MM.1S (cell line): ENCODE measurements around the gene PRF1.

ENCODE experiments used
- EZH2 ChIP-seq: fragments of 300-600 bp; sonication (generic); optimal IDR thresholded peaks from 2 replicates; pipeline ENCODE3; 2017; ENCODE audit warnings: low read depth, mild to moderate bottlenecking, antibody characterized with exemption, low read length, mixed read lengths
- EZH2phosphoT487 ChIP-seq: fragments of 300-600 bp; sonication (generic); IDR thresholded peaks from 2 replicates; pipeline ENCODE4 v1.6.1; 2018; ENCODE audit warnings: antibody characterized with exemption, low read length
- TF ChIP-seq, protein P1 (sequence below): fragments of 300-600 bp; sonication (generic); IDR thresholded peaks from 2 replicates; pipeline ENCODE4 v1.5.1; 2016; ENCODE audit warnings: antibody characterized with exemption, low read length, mixed read lengths

DNA sequence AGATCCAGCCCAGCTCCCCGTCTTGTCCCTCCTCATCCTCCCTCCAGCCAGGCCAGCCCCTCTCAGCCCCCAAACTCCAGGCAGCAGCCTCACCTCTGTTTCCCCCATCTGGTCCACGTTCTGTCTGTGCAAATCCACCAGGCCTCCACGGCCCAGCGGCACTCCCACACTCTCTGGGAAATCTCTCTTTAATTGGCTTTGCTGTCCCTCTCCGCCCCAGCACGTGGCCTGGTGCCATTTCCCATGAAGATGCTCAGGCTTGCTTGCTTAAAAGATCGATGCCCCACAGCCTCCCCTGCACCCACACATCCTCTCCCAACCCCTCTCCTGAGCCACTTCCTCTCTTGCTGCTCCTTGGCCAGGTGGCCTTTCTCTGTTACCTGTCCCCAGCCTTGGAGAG, 39.3 kb downstream of the PRF1 start:
- TF ChIP-seq, protein P1, sequence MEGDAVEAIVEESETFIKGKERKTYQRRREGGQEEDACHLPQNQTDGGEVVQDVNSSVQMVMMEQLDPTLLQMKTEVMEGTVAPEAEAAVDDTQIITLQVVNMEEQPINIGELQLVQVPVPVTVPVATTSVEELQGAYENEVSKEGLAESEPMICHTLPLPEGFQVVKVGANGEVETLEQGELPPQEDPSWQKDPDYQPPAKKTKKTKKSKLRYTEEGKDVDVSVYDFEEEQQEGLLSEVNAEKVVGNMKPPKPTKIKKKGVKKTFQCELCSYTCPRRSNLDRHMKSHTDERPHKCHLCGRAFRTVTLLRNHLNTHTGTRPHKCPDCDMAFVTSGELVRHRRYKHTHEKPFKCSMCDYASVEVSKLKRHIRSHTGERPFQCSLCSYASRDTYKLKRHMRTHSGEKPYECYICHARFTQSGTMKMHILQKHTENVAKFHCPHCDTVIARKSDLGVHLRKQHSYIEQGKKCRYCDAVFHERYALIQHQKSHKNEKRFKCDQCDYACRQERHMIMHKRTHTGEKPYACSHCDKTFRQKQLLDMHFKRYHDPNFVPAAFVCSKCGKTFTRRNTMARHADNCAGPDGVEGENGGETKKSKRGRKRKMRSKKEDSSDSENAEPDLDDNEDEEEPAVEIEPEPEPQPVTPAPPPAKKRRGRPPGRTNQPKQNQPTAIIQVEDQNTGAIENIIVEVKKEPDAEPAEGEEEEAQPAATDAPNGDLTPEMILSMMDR = no peak
- TF ChIP-seq EZH2 (no peak), EZH2phosphoT487 (no peak)
